Gastrocnemius medialis (tissue), 4 donors: ENCODE results near the gene KIDINS220.

ENCODE experiments used
- CTCF ChIP-seq, 5 experiments: fragments of 450-650 bp in 3 of 5; fragments of 200-600 bp in 2 of 5; sonication (generic) in 2 of 5; IDR thresholded peaks in 4 of 5; conservative IDR thresholded peaks in 1 of 5; 1 replicate in 4 of 5; 2 replicates in 1 of 5; pipeline ENCODE4 v1.5.1; 2016 to 2019; ENCODE audit warnings: antibody characterized with exemption in 5 of 5, mild to moderate bottlenecking in 3 of 5, moderate library complexity in 3 of 5
- POLR2A ChIP-seq, 2 donors: fragments of 450-650 bp; IDR thresholded peaks; one replicate each; pipeline ENCODE4 v1.6.1; 2017; ENCODE audit warnings: antibody characterized with exemption in 2 of 2, mild to moderate bottlenecking in 2 of 2, moderate library complexity in 2 of 2

GRCh38 chr2:8857709-8858108 is 20.3 kb upstream of the KIDINS220 start:
- no peak for TF ChIP-seq CTCF (IDR thresholded peaks at IDR 0.05 in 4 of 5, conservative IDR thresholded peaks at IDR 0.05 in 1 of 5)
- no peak for TF ChIP-seq POLR2A (IDR thresholded peaks at IDR 0.05)
